Gastrocnemius medialis (tissue), 4 donors: ENCODE results near the gene SH2D7. TPM values are rescaled to one million over a fixed set of nuclear protein-coding genes. Genes with fewer than 3 reads are reported as not detected.

Experiments used
- ATAC-seq, 2 donors: fragments of 150-250 bp; one replicate each; pipeline ENCODE4 v1.9.1; 2016
- DNase-seq, 2 donors: peaks; one replicate each; pipeline ENCODE4 v3.0.0-alpha.2; 2019
- H3K27ac ChIP-seq, 4 donors: fragments of 200-600 bp; sonication (generic); 1 replicate in 1 of 4; 2 replicates in 3 of 4; pipeline ENCODE4 v1.5.1; 2016 to 2018; ENCODE audit warnings: mild to moderate bottlenecking in 2 of 4, moderate library complexity in 1 of 4
- H3K27me3 ChIP-seq, 3 donors: fragments of 200-600 bp; sonication (generic) in 2 of 3; 1 replicate in 1 of 3; 2 replicates in 2 of 3; pipeline versions ENCODE4 v1.5.1 to v1.6.0; 2016 to 2019; ENCODE audit warnings: mild to moderate bottlenecking in 1 of 3, moderate library complexity in 1 of 3
- H3K36me3 ChIP-seq, 2 donors: fragments of 200-600 bp; sonication (generic) in 1 of 2; one replicate each; pipeline ENCODE4 v1.5.1; 2017 to 2018
- H3K4me1 ChIP-seq, 2 donors: fragments of 200-600 bp; sonication (generic) in 1 of 2; one replicate each; pipeline ENCODE4 v1.5.1; 2016 to 2017; ENCODE audit warnings: mild to moderate bottlenecking in 2 of 2
- H3K4me3 ChIP-seq, 4 donors: fragments of 200-600 bp; sonication (generic) in 3 of 4; 1 replicate in 1 of 4; 2 replicates in 3 of 4; pipeline ENCODE4 v1.5.1; 2016 to 2019; ENCODE audit warnings: mild to moderate bottlenecking in 2 of 4
- H3K9me3 ChIP-seq, 3 donors: fragments of 200-600 bp; sonication (generic) in 2 of 3; 1 replicate in 1 of 3; 2 replicates in 2 of 3; pipeline ENCODE4 v1.5.1; 2016 to 2019
- POLR2A ChIP-seq, 2 donors: fragments of 450-650 bp; IDR thresholded peaks; one replicate each; pipeline ENCODE4 v1.6.1; 2017; ENCODE audit warnings: antibody characterized with exemption in 2 of 2, mild to moderate bottlenecking in 2 of 2, moderate library complexity in 2 of 2
- in situ Hi-C, 4 donors: fragments of 200-750 bp; cut with MboI; loops; one replicate each; pipeline versions ENCODE4 v1.15.0 to v1.8.0; 2017; ENCODE audit warnings: low sequenced_read_pairs in 4 of 4
- intact Hi-C: fragments of 100-400 bp; cut with DNase I; formaldehyde crosslinking; loops from one replicate; pipeline ENCODE4 v1.15.1; 2023; ENCODE audit warnings: low total_unique reads
- total RNA-seq, 4 donors: library from RNA; depleted of rRNA; stranded (reverse); fragments of >200 nt; gene quantifications; one replicate each; pipeline versions ENCODE4 v1.1.0 to v1.2.3, GENCODE V29; 2016
- TF ChIP-seq, protein P1 (sequence below), 5 experiments: fragments of 450-650 bp in 3 of 5; fragments of 200-600 bp in 2 of 5; sonication (generic) in 2 of 5; IDR thresholded peaks in 4 of 5; conservative IDR thresholded peaks in 1 of 5; 1 replicate in 4 of 5; 2 replicates in 1 of 5; pipeline ENCODE4 v1.5.1; 2016 to 2019; ENCODE audit warnings: antibody characterized with exemption in 5 of 5, mild to moderate bottlenecking in 3 of 5, moderate library complexity in 3 of 5

Gene SH2D7
- total RNA-seq, 4 donors from 2014 or later, result not detected

DNA sequence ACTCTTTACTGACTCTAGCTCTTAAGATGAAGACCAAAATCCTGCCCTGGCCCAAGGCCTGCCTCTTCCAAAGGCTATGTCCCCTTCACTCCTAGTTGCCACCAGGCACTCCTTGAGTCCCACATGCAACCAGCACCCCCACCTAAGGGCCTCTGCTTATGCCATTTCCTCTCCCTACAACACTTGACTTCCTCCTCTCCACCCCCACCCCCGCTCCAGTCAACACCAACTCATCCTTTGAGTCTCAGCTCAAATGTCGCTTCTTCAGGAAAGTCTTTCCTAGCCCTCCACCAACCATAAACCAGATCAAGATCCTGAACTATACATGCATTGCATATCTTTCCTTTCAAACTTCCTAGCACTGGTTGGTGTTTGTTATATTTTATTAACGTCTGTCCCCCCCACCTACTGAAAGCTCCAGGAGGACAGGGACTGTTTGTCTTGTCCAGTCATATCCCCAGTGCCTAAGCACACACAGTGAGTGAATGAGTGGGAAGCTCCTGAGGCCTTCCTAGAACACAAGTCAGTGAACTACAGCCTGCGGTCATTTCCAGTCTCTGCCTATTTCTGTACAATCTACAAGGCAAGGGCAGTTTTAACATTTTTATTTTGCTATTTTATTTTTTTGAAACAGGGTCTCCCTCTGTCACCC lies 22.2 kb upstream of the SH2D7 start:
- no peak overlapping the region for H3K4me3 ChIP-seq
- no peaks in the 10 kb centered on the region for H3K27me3 ChIP-seq
- peak overlapping the region; percentile 5 to 77 (median 72) for H3K27ac ChIP-seq
- in situ Hi-C loops, result no loop called here
- ATAC-seq (no peak), DNase-seq (no peak)
- peaks cover 70 to 78% of the 10 kb centered on the region in 2 donors for H3K4me1 ChIP-seq
- no peaks in the 10 kb centered on the region for H3K9me3 ChIP-seq
- H3K36me3 ChIP-seq, result no peaks in the 10 kb centered on the region
- TF ChIP-seq, protein P1, sequence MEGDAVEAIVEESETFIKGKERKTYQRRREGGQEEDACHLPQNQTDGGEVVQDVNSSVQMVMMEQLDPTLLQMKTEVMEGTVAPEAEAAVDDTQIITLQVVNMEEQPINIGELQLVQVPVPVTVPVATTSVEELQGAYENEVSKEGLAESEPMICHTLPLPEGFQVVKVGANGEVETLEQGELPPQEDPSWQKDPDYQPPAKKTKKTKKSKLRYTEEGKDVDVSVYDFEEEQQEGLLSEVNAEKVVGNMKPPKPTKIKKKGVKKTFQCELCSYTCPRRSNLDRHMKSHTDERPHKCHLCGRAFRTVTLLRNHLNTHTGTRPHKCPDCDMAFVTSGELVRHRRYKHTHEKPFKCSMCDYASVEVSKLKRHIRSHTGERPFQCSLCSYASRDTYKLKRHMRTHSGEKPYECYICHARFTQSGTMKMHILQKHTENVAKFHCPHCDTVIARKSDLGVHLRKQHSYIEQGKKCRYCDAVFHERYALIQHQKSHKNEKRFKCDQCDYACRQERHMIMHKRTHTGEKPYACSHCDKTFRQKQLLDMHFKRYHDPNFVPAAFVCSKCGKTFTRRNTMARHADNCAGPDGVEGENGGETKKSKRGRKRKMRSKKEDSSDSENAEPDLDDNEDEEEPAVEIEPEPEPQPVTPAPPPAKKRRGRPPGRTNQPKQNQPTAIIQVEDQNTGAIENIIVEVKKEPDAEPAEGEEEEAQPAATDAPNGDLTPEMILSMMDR (IDR thresholded peaks at IDR 0.05 in 4 of 5, conservative IDR thresholded peaks at IDR 0.05 in 1 of 5), result no peak
- TF ChIP-seq POLR2A (IDR thresholded peaks at IDR 0.05), result no peak
- intact Hi-C loops, result no loop called here

DNA sequence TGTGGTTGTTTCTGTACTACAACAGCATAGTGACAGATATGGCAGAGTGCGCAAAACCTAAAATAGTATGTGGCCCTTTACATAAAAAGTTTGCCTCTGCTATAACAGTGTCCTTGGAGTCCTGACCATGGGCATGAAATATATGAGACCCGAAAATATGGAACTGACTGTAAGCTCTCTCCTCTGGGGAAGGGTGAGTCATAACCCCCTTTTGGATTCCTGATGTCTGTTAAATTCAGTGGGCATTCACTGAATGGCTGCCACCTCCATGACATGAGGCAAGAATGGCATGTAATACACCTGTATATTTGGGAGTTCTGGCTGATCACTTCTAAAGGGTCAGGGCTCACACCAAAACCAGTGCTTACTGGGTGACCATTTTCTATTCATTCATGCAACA lies 21.0 kb upstream of the SH2D7 start:
- in situ Hi-C loops (no loop called here), intact Hi-C loops (no loop called here)
- H3K9me3 ChIP-seq, result no peaks in the 10 kb centered on the region
- H3K4me1 ChIP-seq, result peaks cover 64 to 76% of the 10 kb centered on the region in 2 donors
- H3K27me3 ChIP-seq, result no peaks in the 10 kb centered on the region
- H3K36me3 ChIP-seq, result no peaks in the 10 kb centered on the region
- ATAC-seq, result no peak
- TF ChIP-seq, protein P1 (IDR thresholded peaks at IDR 0.05 in 4 of 5, conservative IDR thresholded peaks at IDR 0.05 in 1 of 5), result no peak
- no peak for TF ChIP-seq POLR2A (IDR thresholded peaks at IDR 0.05)
- no peak overlapping the region for H3K4me3 ChIP-seq
- no peak for DNase-seq
- H3K27ac ChIP-seq, result peak overlapping the region; percentile 59 to 81 (median 70)

DNA sequence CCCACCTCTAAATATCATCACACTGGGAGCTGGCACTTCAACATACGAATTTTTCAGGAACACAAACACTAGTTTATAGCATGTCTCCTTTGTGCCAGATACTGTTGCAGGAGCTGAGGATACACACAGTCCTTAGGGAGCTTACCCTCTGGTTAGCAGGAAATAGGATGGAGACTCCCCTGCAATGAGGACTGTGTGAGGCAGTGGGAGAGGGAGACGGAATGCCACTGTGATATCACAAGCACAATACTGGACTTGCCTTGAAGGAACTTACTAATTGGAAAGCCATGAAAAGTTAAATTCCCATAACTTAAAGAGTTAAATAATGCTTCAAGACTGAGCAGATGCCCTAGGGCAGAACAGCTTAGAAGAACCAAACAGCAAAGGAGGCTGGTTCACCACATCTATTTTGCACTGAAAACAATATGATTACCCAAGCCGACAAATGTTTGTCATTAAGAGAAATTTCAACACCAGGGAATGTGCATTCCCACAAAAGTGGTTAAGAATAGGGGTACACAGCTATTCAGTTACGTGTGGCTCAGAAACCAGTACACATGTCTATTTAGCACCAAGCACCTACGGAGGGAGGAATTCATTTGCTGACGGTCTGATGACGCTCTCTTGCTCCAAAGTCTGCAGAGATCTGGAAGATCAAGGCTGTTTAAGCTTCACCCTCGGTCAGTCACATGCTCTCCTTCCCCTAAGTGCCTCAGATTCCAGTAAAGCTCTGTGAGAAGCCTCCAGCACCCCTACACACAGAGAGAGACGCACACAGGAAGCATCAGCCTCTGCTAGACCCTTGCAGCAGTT lies 20.1 kb upstream of the SH2D7 start:
- Histone ChIP-seq H3K9me3 (no peaks in the 10 kb centered on the region), H3K4me3 (peak overlapping the region in 1 of 4 donors; percentile 5), H3K4me1 (peaks cover 62 to 68% of the 10 kb centered on the region in 2 donors), H3K27ac (peak overlapping the region; percentile 59 to 81 (median 70)), H3K27me3 (no peaks in the 10 kb centered on the region), H3K36me3 (no peaks in the 10 kb centered on the region)
- DNase-seq (peak; percentile 32 to 43), ATAC-seq (peak; percentile 21 to 33)
- in situ Hi-C loops (no loop called here), intact Hi-C loops (no loop called here)
- TF ChIP-seq, protein P1 (IDR thresholded peaks at IDR 0.05 in 4 of 5, conservative IDR thresholded peaks at IDR 0.05 in 1 of 5), result no peak
- TF ChIP-seq POLR2A (IDR thresholded peaks at IDR 0.05), result peak in 1 of 2 donors; percentile 44

DNA sequence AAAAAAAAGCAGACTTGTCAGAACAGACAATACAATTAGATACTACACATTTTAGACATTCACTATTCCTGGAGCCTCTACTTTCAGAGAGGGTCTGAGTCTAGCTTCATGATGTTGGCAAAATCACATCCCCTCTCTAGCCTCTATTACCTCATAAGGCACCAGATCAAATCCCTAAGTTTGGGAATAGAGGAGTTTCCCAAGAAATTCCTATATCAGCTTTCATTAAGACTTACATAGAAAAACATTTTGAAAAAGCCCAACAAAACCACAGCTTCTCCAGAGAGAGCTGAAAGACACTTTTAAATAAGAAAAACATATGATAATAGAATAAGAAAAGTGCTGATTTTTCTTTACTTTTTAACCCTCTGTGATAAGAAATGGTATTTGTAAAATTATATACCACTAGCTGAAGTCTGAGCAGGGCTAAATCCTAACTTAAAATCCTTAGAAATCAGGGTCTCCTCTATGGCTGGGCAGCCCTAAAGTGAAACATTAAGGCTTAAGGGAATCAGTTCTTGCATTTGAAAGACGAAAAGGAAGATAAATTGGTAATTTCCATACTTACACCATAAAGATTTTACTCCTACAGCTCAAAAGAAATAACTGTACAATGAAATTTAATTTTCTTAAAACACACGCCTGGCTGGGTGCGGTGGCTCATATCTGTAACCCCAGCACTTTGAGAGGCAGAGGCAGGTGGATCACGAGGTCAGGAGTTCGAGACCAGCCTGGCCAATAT lies 19.1 kb upstream of the SH2D7 start:
- ATAC-seq (no peak), DNase-seq (no peak)
- Histone ChIP-seq H3K36me3 (no peaks in the 10 kb centered on the region), H3K4me3 (no peak overlapping the region), H3K9me3 (no peaks in the 10 kb centered on the region), H3K4me1 (peaks cover 58 to 65% of the 10 kb centered on the region in 2 donors), H3K27me3 (no peaks in the 10 kb centered on the region), H3K27ac (peak overlapping the region; percentile 59 to 81 (median 70))
- intact Hi-C loops, result no loop called here
- TF ChIP-seq POLR2A (IDR thresholded peaks at IDR 0.05), result no peak
- TF ChIP-seq, protein P1 (IDR thresholded peaks at IDR 0.05 in 4 of 5, conservative IDR thresholded peaks at IDR 0.05 in 1 of 5), result no peak
- in situ Hi-C loops, result no loop called here
